NB4 (cell line): Measurements from ENCODE around the gene ETNPPL.

Source experiments
- CTCF ChIP-seq: IDR thresholded peaks from one replicate; pipeline ENCODE4 v1.5.1; 2012; ENCODE audit warnings: low read depth, low read length
- MAX ChIP-seq: IDR thresholded peaks from 2 replicates; pipeline ENCODE4 v1.6.1; 2011; ENCODE audit warnings: low read depth, low read length

GRCh38 chr4:108731006-108731405, 31.8 kb downstream of the ETNPPL start:
- no peak for TF ChIP-seq CTCF
- TF ChIP-seq MAX, result no peak
